Bronchial smooth muscle cell (primary cell): ENCODE results near the gene ORMDL1. TPM values are rescaled to one million over a fixed set of nuclear protein-coding genes. Genes with fewer than 3 reads are reported as not detected.

ENCODE experiments used
- total RNA-seq: library from RNA; depleted of rRNA; stranded (reverse); fragments of >200 nt; gene quantifications from 2 replicates; pipeline ENCODE4 v1.2.1, GENCODE V29; 2014

The ORMDL1 gene, protein sequence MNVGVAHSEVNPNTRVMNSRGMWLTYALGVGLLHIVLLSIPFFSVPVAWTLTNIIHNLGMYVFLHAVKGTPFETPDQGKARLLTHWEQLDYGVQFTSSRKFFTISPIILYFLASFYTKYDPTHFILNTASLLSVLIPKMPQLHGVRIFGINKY
- total RNA-seq = 32.3 and 34.0 TPM in 2 replicates

DNA sequence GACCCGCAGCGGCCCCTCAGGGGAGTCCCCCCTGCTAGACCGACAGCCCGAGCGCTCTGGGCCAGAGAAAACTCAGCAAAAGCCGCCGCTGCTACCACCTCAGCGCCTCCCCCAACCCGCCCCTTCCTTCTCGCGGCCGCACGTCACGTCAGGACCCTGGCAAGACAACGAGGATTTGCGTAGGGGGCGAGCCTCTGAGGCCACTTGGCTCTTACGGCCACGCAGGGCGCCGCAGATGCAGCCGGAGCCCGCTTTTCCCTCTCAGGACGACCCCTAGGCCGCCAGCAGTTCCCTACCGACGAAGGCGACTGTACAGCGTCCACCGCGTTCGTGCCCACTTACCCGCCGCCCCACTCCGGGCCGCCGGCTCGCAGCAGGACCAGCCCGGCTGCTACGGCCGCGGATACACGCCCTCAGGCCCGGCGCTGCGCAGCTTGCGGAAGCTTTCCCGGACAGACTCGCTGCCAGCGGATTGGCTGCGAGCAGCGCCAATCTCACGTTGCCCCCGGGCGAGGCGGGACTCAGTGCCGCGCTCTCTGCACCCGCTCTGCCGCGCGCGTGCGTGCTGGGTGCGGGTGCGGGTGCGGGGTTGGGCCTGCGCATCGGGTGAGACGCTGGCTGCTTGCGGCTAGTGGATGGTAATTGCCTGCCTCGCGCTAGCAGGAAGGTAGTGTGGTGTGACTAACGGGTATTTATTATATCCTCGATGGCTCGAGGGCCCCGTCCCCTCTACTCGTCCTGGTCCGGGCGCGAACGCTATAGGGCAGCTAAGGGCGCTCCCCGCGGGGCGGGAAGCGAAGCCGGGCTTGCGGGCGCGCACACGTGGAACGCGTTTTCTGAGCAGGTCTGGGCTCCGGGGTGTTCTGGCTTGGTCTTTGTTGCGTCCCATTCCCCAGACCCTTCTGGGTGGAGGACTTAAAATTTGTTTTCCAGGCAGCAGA lies at the start of gene ORMDL1, which contains the start of gene PMS1:
Gene ORMDL1, minus strand, starts transcription at position 413 of the 941 bp plus-strand sequence. CDS start 1,744 bp downstream, outside the sequence.
Gene PMS1, plus strand, starts transcription at position 524 of the 941 bp plus-strand sequence. CDS start 7,360 bp downstream, outside the sequence.

DNA sequence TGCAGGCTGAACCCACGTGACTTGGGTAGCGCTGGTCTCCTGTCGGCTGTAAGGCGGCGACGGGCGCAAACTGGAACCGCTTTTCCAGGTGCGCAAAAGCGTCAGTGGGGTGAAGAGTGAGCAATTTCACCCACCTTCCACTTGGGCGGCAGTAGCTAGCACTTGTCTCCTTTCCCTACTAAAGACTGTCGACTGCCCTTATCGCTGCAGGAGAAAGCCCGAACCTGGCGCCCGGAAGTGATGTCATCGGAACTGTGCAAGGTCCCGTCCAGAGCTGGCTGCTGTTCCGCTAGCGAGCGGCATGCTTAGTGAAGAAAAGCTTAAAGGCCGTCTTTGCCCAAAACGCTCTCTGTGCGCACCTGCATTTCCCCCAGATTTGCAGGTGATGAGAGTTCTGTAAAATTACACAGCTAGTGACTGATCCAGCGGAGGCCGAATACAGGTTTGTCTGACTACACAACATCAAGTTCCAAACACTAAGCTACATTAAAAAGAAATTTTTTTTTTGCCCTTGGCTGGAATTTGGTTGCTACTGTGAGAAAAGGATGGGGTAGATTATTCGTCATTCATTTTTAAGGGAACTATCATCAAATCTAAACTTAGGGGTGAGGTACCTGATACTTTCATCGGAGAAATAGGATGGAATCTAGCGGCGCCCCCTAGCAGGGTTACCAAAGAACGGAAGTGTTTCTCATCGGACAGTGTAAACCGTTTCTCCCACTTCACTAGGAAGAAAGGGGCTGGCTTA lies 21.4 kb downstream of the ORMDL1 start, which contains the start of gene OSGEPL1:
Gene OSGEPL1, minus strand, starts transcription at position 242 of the 748 bp plus-strand sequence. CDS start 1,152 bp downstream, outside the sequence.

Other genes with a start within 250 kb of the ORMDL1 start
- gene SLC40A1, start 203.6 kb downstream of the ORMDL1 start, total RNA-seq = 47.0 and 76.7 TPM in 2 replicates
- gene ASNSD1, start 122.9 kb downstream of the ORMDL1 start, total RNA-seq = 47.9 and 51.1 TPM in 2 replicates
- 9.2 and 9.5 TPM in 2 replicates for gene ANKAR, start 109.7 kb downstream of the ORMDL1 start, total RNA-seq
- gene OSGEPL1, start 21.5 kb downstream of the ORMDL1 start, total RNA-seq = 3.9 and 8.0 TPM in 2 replicates
- gene PMS1, start 111 bp upstream of the ORMDL1 start, total RNA-seq = 20.8 and 21.3 TPM in 2 replicates